Activated naive CD8-positive, alpha-beta T cell treated with anti-CD3 and anti-CD28 coated beads, Interleukin-2, amount 50 U/mL, for 16 hours (primary cell): ENCODE results near the gene TMEM151A.
"Not testable (repeated sequence)": the region's sequence is repeated elsewhere in the genome, so short reads cannot be mapped to it uniquely, and the experiment has no call there.

ENCODE experiments used
- DNase-seq: peaks from one replicate; pipeline ENCODE4 v3.0.0-alpha.2; 2020; ENCODE audit warnings: low read depth, low spot score

The TMEM151A gene

GRCh38 chr11:66267379-66268243 is 24.1 kb upstream of the TMEM151A start:
- DNase-seq: peak; percentile 69

DNA sequence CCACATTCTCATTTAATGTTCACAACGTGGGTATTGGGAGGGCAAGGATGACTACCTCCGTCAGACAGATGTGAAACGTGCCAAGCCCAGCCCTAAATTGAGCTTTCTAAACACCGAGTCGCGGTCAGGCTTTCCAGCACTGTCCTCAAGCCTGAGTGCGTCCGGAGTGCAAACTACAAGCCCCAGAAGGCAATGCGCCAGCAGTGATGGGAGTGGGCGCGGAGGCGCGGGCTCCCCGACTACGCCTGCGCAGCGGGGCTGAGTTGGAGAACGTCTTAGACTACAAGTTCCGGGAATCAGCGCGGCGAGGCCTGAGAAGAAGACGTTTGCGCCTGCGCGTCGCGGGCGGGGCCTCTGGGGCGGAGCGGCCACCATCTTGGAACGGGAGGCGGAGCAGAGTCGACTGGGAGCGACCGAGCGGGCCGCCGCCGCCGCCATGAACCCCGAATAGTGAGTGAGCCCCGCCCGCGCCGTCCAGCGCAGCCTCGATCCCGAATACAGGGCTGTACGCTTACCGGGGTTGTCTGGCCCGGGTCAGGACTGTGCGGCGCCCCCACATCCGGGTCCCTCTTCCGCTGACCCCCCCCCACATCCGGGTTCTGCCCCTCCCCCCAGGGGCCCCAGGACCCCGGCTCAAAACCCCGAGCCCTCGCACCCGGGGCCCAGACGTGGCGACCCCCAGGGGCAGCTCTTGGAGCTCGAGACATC is 23.3 kb upstream of the TMEM151A start, which contains the start of gene RAB1B:
RAB1B (plus strand) TSS at position 396 of the 708 bp plus-strand sequence; CDS start at position 437, 41 bp downstream.
- DNase-seq: peak; percentile 98

DNA sequence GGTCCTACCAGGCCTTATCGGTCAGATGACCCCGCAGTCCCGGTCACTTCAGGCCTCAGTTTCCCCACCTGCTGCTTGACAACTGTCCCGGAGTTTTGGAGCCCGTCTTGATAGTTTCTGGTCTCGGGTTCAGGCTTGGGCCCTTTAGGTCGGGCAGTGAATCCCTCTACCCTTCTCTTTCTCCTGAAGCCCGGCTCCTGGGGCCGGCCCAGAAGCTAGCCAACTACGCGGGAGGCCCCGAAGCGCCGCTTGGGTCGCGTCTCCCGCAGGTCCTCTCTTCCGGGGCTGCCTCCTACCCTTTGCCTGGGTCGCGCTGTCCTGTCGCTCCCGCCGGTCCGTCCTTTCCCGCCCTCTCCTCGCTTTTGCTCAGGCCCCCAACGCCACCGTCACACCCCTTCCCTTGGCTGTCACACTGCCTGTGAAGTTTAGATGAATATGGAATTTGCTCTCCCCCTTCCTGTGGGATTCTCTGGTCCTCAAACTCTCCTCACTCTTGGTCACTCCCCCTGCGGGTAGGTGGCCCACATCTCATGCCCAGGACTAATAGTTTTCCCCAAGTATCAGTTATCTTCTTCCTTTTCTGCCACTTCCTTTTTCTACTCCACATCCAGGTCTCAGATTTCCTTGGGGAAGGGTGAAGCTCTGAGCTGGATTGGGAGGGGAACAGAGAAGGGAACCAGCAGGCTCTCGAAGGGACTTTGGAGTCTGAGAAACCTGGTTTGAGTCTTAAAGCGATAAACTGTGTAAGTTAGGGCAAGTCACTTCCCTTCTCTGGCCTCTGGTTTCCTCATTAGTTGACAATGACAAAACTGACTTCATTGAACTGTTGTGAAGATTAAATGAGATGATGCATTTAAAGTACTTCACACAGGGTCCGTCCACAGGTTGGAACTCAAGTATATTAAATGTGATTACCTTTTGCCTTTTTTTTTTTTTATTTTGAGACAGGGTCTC is 22.5 kb upstream of the TMEM151A start:
- DNase-seq: no peak

DNA sequence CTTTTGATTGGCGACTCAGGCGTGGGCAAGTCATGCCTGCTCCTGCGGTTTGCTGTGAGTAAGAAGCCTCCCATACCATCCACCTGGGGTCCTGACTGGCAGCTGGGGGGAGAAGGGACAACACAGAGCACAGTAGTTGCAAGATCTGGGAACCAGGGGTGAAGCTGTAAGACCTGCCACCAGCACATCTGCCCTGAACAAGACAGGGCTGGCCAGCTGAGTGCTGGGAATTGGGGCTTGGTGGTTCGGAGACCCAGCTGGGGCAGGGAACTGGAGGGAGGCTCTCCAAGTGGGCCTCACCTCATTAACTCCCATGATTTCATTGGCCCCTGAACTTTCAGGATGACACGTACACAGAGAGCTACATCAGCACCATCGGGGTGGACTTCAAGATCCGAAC is 19.9 kb upstream of the TMEM151A start:
- DNase-seq: no peak

DNA sequence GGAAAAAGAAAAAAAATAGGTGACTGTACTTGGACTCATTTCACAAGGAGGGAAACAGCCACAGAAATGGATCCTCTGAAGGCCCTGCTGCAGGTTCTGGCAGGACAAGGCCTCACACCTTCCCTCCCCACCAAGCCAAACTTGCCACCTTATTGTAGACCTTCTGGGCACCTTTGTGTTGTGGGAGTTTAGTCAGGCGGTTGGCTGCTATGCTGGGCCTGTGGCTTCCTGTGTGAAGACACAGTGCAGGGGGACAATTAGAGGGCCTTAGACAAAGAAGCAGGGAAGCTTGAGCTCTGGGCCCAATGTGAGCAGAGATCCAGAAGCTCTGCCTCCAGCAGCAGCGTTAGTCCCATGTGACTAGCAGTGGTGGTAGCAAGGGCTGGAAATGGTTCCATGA is 19.1 kb upstream of the TMEM151A start:
- DNase-seq: no peak

GRCh38 chr11:66274219-66274618 is 17.5 kb upstream of the TMEM151A start:
- DNase-seq: no peak

DNA sequence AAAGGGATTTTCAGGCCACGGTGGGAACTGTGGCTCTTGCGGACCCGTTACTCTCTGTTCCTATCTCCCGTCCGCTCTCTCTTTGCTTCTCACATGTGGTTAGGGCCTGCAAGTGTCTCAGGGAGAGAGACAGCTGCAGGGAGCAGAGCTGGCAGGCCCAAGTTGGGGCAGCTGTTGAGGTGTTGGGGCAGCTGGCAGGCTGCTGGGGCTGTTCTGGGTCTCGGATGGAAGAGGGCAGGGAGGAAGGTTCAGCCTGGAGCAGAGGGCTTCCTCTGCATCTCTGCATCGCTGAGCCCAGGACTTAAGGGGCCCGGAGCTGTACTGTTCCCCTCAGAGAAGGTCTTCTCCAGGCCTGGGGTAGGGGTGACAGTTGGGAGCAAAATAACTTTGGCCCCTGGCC is 16.3 kb upstream of the TMEM151A start:
- DNase-seq: no peak

GRCh38 chr11:66275984-66276612 is 15.6 kb upstream of the TMEM151A start:
- DNase-seq: no peak

GRCh38 chr11:66276619-66277018 is 15.1 kb upstream of the TMEM151A start:
- not testable (repeated sequence) for DNase-seq

DNA sequence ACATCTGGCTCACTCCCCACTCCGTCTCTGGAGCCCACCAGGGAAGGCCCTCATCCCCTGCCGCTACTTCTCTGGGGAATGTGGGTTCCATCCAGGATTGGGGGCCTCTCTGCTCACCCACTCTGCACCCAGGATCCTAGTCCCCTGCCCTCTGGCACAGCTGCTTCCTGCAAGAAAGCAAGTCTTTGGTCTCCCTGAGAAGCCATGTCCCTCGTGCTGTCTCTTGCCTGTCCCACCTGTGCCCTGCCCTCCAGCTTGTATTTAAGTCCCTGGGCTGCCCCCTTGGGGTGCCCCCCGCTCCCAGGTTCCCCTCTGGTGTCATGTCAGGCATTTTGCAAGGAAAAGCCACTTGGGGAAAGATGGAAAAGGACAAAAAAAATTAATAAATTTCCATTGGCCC is 14.6 kb upstream of the TMEM151A start:
- not testable (repeated sequence) for DNase-seq

DNA sequence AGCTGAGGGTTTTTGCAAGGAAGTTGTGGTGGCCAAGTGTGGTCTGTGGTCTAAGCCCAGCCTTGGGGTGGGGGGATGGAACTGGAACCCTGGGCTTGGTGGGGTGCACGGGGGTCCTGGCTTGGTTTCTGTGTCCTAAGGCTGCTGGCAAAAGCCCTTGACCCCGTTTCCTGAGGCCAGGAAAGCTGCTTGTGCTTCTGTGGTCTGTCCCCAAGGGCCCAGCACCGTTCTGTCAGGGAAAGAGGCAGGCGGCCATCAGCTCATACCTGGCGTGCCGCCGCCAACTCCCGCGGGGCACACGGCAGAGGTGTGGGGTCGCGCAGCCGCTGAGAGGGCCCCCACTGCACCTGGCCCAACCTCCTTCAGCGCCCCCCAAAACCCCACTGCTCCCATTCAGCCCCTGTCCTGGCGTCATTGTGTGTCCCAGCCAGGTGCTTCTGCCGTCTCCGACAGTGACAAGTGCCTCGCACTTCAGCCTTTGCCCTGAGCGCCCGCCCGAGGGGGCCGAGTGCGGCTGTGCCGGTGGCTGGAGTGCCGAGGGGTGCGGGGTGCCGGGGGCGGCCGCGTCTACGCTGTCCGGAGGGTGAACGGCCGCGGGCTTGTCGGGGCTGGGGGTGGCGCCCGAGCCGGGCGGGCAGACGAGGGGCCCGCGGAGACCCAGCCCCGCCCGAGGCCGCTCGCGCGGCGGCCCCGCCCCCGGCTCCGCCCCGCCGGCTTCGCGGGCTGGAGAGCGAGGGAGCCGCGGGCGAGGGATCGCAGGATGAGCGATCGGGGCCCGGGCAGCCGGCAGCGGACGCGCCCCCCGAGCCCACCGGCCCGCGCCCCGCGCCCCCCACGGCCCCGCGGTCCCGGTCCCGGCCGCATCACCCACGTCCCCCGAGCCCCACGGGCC is 14.0 kb upstream of the TMEM151A start, which contains the start of gene CNIH2:
CNIH2 (plus strand) TSS at position 705 of the 892 bp plus-strand sequence. CDS start 282 bp downstream, outside the sequence.
- DNase-seq: no peak

- no peak for DNase-seq
These were observed 13.2 kb upstream of the TMEM151A start for GRCh38 chr11:66278363-66279091.

DNA sequence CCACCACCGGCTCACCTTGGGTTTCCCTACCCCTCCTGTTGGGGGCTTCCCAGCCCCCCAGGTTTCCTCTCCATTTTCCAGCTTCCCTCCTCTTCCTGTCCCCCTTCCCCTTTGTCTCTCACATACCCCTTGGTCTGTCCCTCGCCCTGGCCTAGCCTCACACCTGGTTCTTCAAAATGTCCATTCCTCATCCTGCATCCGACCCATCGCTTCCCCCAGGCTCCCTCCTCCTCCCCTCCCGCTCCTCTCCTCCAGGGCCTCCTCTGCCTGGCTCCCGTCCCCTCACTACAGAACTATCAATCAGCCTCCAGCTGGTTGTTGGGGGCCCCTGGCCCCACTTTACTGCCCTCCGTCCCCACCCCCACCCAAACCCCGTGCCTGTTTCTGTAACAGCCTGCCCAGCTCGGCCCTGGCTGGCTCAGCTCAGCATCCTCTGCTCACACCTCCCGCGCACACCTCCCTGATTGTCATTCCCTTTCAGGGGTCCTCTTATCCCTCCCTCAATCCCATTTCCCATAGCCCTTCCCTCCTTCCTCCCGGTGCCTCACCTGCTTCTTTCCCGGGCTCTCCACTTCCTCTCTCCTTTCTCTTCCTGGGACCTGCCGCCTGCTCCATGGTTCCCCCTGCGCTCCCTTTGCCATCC is 12.5 kb upstream of the TMEM151A start:
- DNase-seq: no peak

- DNase-seq: no peak
These were observed 11.3 kb upstream of the TMEM151A start for GRCh38 chr11:66280428-66280827.

DNA sequence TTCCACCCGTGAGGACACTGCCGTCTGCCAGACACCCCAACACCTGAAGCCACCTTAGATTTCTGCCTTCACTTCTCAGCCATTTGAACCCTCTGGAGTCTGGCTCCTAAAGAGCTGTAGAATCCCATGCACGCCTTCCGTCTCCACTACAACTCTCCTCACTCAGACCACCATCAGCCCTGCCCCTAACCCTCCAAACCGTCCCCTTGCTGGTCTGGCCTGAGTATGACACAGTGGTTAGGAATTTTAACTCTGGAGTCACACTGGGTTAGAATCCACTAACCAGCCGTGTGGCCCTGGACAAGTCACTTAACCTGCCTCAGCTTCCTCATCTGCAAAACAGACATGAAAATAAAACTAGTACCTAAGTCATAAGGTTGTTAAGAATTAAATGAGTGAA is 10.7 kb upstream of the TMEM151A start:
- no peak for DNase-seq

DNA sequence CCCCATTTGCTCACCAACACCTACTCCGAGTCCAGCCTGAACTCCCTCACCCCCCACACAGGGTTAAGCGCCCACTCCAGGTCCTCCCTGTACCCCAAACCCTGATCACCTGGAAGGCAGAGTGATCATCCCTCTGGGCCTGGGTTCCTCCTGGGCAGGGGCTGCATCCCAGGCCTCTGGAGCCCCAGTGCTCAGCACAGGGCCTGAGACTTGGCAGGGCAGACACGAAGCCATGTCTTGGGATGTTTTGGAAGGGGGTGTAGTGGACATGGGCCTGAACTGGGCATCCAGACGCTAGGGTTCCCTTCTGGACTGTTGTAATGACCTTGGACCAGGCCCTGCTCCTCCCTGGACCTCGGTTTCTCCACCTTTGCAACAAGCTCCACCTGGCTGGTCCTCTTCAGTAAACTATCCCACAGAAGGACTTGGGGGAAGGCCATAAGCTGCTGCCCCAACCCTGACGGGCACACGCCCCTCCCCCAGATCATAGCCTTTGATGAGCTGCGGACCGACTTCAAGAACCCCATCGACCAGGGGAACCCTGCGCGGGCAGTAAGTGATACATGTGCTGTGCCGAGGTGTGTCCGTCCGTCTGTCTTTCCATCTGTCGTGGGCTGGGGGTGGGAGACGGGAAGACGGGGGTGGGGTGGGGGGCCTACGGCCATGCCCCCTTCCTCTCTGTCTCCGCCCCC is 9.8 kb upstream of the TMEM151A start:
- no peak for DNase-seq

DNA sequence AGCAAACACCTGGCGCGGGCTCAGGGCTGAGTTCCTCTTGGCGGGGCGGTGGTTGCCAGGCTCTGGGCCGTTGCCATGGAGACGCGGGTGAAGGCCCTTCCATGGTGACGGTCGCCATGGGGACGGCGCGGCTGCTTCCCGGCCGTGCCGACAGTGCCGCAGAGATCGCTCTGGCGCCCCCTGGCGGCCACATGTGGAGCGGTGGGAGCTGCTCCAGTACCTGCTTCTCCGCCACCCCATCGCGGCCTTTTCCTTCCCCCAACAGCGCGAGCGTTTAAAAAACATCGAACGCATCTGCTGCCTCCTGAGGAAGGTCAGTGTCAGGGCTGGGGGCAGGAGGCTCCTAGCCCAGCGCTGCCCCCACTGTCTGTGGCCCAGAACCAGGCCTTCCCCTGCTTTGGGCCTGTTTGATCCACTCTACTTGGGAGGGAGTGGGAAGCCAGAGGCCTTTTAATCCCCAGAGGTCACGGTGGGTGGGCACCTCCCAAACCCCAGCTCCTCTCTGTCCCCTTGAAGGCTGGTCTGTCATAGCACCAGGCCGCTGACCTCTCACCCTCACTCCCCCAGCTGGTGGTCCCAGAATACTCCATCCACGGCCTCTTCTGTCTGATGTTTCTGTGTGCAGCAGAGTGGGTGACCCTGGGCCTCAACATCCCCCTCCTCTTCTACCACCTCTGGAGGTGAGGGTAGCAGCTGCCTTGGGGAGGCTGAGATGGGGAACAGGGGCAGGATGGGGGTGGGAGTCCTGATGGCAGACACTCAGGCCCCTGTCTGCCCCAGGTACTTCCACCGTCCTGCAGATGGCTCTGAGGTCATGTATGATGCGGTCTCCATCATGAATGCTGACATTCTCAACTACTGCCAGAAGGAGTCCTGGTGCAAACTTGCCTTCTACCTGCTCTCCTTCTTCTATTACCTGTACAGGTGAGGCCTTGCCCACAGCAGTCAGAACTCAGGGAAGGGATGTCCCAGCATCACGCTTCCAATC is 8.9 kb upstream of the TMEM151A start:
- peak; percentile 96 for DNase-seq
